DMS79 treated with DMSO at 0.1 percent for 48 hours (cell line): Measurements from ENCODE around the gene SPATA12.

Experiments
- DNase-seq: peaks from one replicate; lab custom pipeline; 2025; lab: John Stamatoyannopoulos, UW

SPATA12 gene

GRCh38 chr3:57116501-57116900 lies 56.0 kb downstream of the SPATA12 start:
- DNase-seq, result no peak

GRCh38 chr3:57118254-57118653 lies 57.8 kb downstream of the SPATA12 start:
- DNase-seq, result no peak

GRCh38 chr3:57120040-57120439 lies 59.6 kb downstream of the SPATA12 start:
- DNase-seq, result no peak

- peak; percentile 6 for DNase-seq
Measured at GRCh38 chr3:57120451-57121174, 60.1 kb downstream of the SPATA12 start.
